Measurements from ENCODE around the gene LRRN2.

DNA sequence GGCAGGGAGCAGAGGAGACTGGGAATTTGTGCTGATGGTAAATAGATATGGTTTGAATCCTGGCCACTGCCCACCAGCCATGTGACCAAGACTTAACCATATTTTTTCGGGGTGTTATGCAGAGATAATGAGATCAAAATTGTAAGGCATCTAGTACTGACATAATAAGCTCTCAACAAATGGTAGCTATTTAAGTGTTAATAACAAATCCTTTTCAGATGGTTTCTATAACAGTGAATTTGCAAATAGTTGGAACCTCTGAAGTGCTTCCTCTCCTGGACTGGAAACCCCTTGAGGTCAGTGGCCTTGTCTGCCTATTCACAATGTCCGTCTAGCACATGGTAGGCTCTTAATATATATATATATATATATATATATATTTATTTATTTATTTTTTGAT is 104.7 kb downstream of the LRRN2 start:
- TF ChIP-seq, protein P1, sequence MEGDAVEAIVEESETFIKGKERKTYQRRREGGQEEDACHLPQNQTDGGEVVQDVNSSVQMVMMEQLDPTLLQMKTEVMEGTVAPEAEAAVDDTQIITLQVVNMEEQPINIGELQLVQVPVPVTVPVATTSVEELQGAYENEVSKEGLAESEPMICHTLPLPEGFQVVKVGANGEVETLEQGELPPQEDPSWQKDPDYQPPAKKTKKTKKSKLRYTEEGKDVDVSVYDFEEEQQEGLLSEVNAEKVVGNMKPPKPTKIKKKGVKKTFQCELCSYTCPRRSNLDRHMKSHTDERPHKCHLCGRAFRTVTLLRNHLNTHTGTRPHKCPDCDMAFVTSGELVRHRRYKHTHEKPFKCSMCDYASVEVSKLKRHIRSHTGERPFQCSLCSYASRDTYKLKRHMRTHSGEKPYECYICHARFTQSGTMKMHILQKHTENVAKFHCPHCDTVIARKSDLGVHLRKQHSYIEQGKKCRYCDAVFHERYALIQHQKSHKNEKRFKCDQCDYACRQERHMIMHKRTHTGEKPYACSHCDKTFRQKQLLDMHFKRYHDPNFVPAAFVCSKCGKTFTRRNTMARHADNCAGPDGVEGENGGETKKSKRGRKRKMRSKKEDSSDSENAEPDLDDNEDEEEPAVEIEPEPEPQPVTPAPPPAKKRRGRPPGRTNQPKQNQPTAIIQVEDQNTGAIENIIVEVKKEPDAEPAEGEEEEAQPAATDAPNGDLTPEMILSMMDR (IDR thresholded peaks at IDR 0.05): no peak
- TF ChIP-seq POLR2AphosphoS5 (IDR thresholded peaks at IDR 0.05): no peak
- TF ChIP-seq EP300 (IDR thresholded peaks at IDR 0.05): no peak

Measured in sigmoid colon (tissue), 4 donors.